Bronchial epithelial cell (primary cell): ENCODE measurements around the gene DUSP23. TPM values are rescaled to one million over a fixed set of nuclear protein-coding genes. Genes with fewer than 3 reads are reported as not detected.

ENCODE experiments used
- DNase-seq: peaks from one replicate; pipeline ENCODE4 v3.0.0-alpha.2; 2010; ENCODE audit warnings: low read depth
- FAIRE-seq: peaks from 2 replicates; lab custom pipeline; 2011; peaks lifted over from hg19 to GRCh38; lab: Jason Lieb, UNC
- H3K27me3 ChIP-seq: 2 replicates; pipeline ENCODE4 v1.5.1; 2011; ENCODE audit warnings: low read length; ENCODE audit not compliant: control insufficient read depth, insufficient read depth
- H3K36me3 ChIP-seq: 2 replicates; pipeline ENCODE4 v1.5.1; 2011; ENCODE audit warnings: low read length; ENCODE audit not compliant: control insufficient read depth, insufficient read depth
- H3K4me3 ChIP-seq: 2 replicates; pipeline ENCODE4 v1.5.1; 2011; ENCODE audit warnings: mild to moderate bottlenecking, low read depth, low read length, control low read depth
- CTCF ChIP-seq: IDR thresholded peaks from 2 replicates; pipeline ENCODE4 v1.5.1; 2011; ENCODE audit warnings: mild to moderate bottlenecking, moderate library complexity, low read length, control low read depth, inconsistent platforms; ENCODE audit not compliant: insufficient read depth, severe bottlenecking
- total RNA-seq: library from RNA; depleted of rRNA; stranded (reverse); fragments of >200 nt; gene quantifications from 2 replicates; pipeline ENCODE4 v1.2.1, GENCODE V29; 2014

The DUSP23 gene
- total RNA-seq, 1 donor from 2014 or later, result 72.7 TPM

GRCh38 chr1:159778266-159778665, 2.5 kb upstream of the DUSP23 start:
- no peaks in the 10 kb centered on the region for H3K27me3 ChIP-seq
- DNase-seq, result no peak
- TF ChIP-seq CTCF, result no peak
- H3K36me3 ChIP-seq, result peaks cover 2% of the 10 kb centered on the region
- no peak overlapping the region for H3K4me3 ChIP-seq
- no peak for FAIRE-seq

GRCh38 chr1:159779403-159779851, 1.3 kb upstream of the DUSP23 start:
- FAIRE-seq (no peak), DNase-seq (peak; percentile 76)
- Histone ChIP-seq H3K27me3 (no peaks in the 10 kb centered on the region), H3K36me3 (peaks cover 2% of the 10 kb centered on the region), H3K4me3 (no peak overlapping the region)
- TF ChIP-seq CTCF, result no peak

- H3K36me3 ChIP-seq, result peaks cover 2% of the 10 kb centered on the region
- no peaks in the 10 kb centered on the region for H3K27me3 ChIP-seq
- DNase-seq (no peak), FAIRE-seq (no peak)
- no peak overlapping the region for H3K4me3 ChIP-seq
- no peak for TF ChIP-seq CTCF
These were observed 1.2 kb downstream of the DUSP23 start for GRCh38 chr1:159781992-159782391.

GRCh38 chr1:159783724-159784123, 3.0 kb downstream of the DUSP23 start:
- no peak for DNase-seq
- TF ChIP-seq CTCF, result no peak
- no peaks in the 10 kb centered on the region for H3K27me3 ChIP-seq
- no peak for FAIRE-seq
- H3K4me3 ChIP-seq, result no peak overlapping the region
- H3K36me3 ChIP-seq, result peaks cover 2% of the 10 kb centered on the region

DNA sequence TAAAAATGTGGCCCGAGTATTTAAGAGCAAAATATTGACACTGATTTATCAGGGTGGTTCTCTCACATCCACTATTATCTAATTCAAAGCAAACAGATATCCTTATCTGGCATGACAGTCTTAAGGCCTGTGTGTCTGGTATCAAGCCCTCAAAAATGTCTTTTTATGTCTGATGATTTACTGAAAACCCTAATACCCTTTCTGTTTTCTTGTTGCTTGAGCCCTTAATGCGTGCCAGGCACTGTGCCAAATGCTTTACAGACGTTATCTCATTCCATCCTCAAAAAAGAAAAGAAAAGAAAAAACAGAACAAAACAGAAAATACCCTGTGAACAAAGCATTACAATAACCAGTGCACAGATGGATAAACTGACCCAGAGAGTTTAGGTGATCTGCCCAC, 5.7 kb downstream of the DUSP23 start:
- DNase-seq (peak; percentile 8), FAIRE-seq (no peak)
- no peak overlapping the region for H3K4me3 ChIP-seq
- peaks cover 2% of the 10 kb centered on the region for H3K36me3 ChIP-seq
- no peak for TF ChIP-seq CTCF
- H3K27me3 ChIP-seq, result no peaks in the 10 kb centered on the region

DNA sequence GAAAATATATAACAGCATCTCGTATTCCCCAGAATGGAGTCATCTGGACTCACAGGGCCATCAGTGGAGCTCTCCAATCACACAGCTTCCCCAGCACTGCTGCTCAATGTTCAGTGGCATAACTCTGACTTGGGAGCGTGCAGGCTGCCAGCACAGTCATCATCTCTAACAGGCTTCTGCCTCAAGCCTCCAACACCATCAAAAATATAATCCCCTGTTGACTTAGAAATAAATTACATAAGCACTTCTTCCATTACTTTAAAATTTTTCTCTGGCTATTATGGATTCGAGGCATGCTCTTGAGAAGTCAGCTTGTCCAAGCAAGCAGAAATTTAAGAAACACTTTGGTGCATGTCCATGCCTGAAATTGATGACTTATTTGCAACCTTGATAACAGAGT, 6.2 kb downstream of the DUSP23 start:
- Histone ChIP-seq H3K4me3 (no peak overlapping the region), H3K27me3 (no peaks in the 10 kb centered on the region), H3K36me3 (peaks cover 2% of the 10 kb centered on the region)
- FAIRE-seq, result no peak
- no peak for TF ChIP-seq CTCF
- DNase-seq, result peak; percentile 96
